H1 (cell line): Measurements from ENCODE around the gene PLEKHA5. TPM values are rescaled to one million over a fixed set of nuclear protein-coding genes. Genes with fewer than 3 reads are reported as not detected.

ENCODE experiments used
- CTCF ChIA-PET: fragments of 300-600 bp; sonication (Branson Sonifier 250); formaldehyde crosslinking; loops from one replicate; lab custom pipeline; 2021; ENCODE audit not compliant: partially characterized antibody; lab: Charles Lee
- POLR2A ChIA-PET: fragments of 300-600 bp; sonication (Branson Sonifier 250); formaldehyde crosslinking; loops from one replicate; lab custom pipeline; 2021; ENCODE audit warnings: inconsistent platforms; ENCODE audit not compliant: partially characterized antibody; lab: Charles Lee
- DNase-seq, 2 experiments: peaks; one replicate each; pipeline versions ENCODE4 v3.0.0 to v3.0.0-alpha.2; 2010 to 2022; ENCODE audit warnings: low spot score in 2 of 2, low read depth in 1 of 2, mixed read lengths in 1 of 2
- FAIRE-seq: peaks from 2 replicates; lab custom pipeline; 2011; peaks lifted over from hg19 to GRCh38; lab: Jason Lieb, UNC
- H2AFZ ChIP-seq: 2 replicates; pipeline ENCODE4 v1.8.1; 2012; ENCODE audit warnings: low read length, inconsistent platforms
- H2AK5ac ChIP-seq: 2 replicates; pipeline ENCODE4 v1.6.1; 2013; ENCODE audit warnings: low read depth, low read length
- H2BK120ac ChIP-seq: replicated peaks from 2 replicates; pipeline ENCODE3; 2013; ENCODE audit warnings: low read depth, low read length, inconsistent platforms
- H2BK12ac ChIP-seq: 2 replicates; pipeline ENCODE4 v1.6.1; 2013; ENCODE audit warnings: low read depth, low read length
- H2BK15ac ChIP-seq: 2 replicates; pipeline ENCODE4 v1.6.1; 2013; ENCODE audit warnings: low read length
- H2BK20ac ChIP-seq: 2 replicates; pipeline ENCODE4 v1.6.1; 2013; ENCODE audit warnings: low read length
- H2BK5ac ChIP-seq: 2 replicates; pipeline ENCODE4 v1.6.1; 2013; ENCODE audit warnings: low read depth, low read length
- H3K14ac ChIP-seq: 2 replicates; pipeline ENCODE4 v1.6.1; 2013; ENCODE audit warnings: inconsistent platforms; ENCODE audit not compliant: insufficient read length
- H3K18ac ChIP-seq: 2 replicates; pipeline ENCODE4 v1.6.1; 2013; ENCODE audit warnings: low read length; ENCODE audit errors: extremely low read depth
- H3K23ac ChIP-seq: 2 replicates; pipeline ENCODE4 v1.6.1; 2013; ENCODE audit warnings: inconsistent platforms; ENCODE audit not compliant: insufficient read length
- H3K23me2 ChIP-seq: 2 replicates; pipeline ENCODE4 v1.6.1; 2013; ENCODE audit warnings: low read depth, low read length
- H3K27ac ChIP-seq: 2 replicates; pipeline ENCODE4 v1.6.1; 2011; ENCODE audit warnings: low read depth, low read length, inconsistent platforms
- H3K27me3 ChIP-seq, 4 experiments: replicated peaks in 1 of 4; 1 replicate in 1 of 4; 2 replicates in 3 of 4; pipeline versions ENCODE4 v1.6.1 to v1.8.1; 2011 to 2013; ENCODE audit warnings: low read length in 3 of 4, mild to moderate bottlenecking in 3 of 4, inconsistent platforms in 2 of 4, mixed read lengths in 2 of 4, moderate library complexity in 1 of 4; ENCODE audit not compliant: control insufficient read depth in 3 of 4, insufficient read depth in 3 of 4; ENCODE audit errors: extremely low read depth in 1 of 4
- H3K36me3 ChIP-seq, 4 experiments: 2 replicates each; pipeline versions ENCODE4 v1.6.1 to v1.8.1; 2011 to 2013; ENCODE audit warnings: mild to moderate bottlenecking in 4 of 4, low read length in 3 of 4, moderate library complexity in 2 of 4, control low read depth in 1 of 4, inconsistent platforms in 1 of 4; ENCODE audit not compliant: insufficient read depth in 4 of 4, control insufficient read depth in 2 of 4
- H3K4ac ChIP-seq: replicated peaks from 2 replicates; pipeline ENCODE3; 2013; ENCODE audit warnings: low read length, low read depth, mixed read lengths, inconsistent platforms; ENCODE audit not compliant: insufficient read length
- H3K4me1 ChIP-seq, 4 experiments: replicated peaks in 1 of 4; 1 replicate in 1 of 4; 2 replicates in 3 of 4; pipeline versions ENCODE4 v1.6.1 to v1.8.1; 2011 to 2013; ENCODE audit warnings: low read length in 3 of 4, inconsistent platforms in 2 of 4, mixed read lengths in 1 of 4; ENCODE audit not compliant: insufficient read depth in 4 of 4, control insufficient read depth in 3 of 4
- H3K4me2 ChIP-seq, 2 experiments: 2 replicates each; pipeline versions ENCODE4 v1.6.1 to v1.8.1; 2011 to 2013; ENCODE audit warnings: low read depth in 2 of 2, low read length in 2 of 2, control low read depth in 1 of 2, inconsistent platforms in 1 of 2, mild to moderate bottlenecking in 1 of 2; ENCODE audit not compliant: insufficient read depth in 1 of 2
- H3K4me3 ChIP-seq, 4 experiments: fragments of 200-600, 300-600 bp in 1 of 4; sonication (generic), shearing (Covaris generic), sonication (Bioruptor Twin) in 1 of 4; 2 replicates each; pipeline versions ENCODE4 v1.5.1 to v1.8.1; 2011 to 2016; ENCODE audit warnings: low read length in 4 of 4, low read depth in 3 of 4, control low read depth in 2 of 4, inconsistent platforms in 2 of 4, mild to moderate bottlenecking in 2 of 4, mixed read lengths in 1 of 4, moderate library complexity in 1 of 4; ENCODE audit not compliant: insufficient read depth in 2 of 4; ENCODE audit errors: extremely low read depth in 1 of 4
- H3K56ac ChIP-seq: replicated peaks from 2 replicates; pipeline ENCODE3; 2013; ENCODE audit warnings: low read depth, mild to moderate bottlenecking, mixed read lengths, low read length, inconsistent platforms; ENCODE audit not compliant: insufficient read length
- H3K79me1 ChIP-seq: 2 replicates; pipeline ENCODE4 v1.6.1; 2013; ENCODE audit warnings: low read depth, low read length, control low read depth
- H3K79me2 ChIP-seq, 2 experiments: 2 replicates each; pipeline versions ENCODE4 v1.6.1 to v1.8.1; 2012 to 2013; ENCODE audit warnings: low read length in 2 of 2, mild to moderate bottlenecking in 2 of 2, inconsistent platforms in 1 of 2; ENCODE audit not compliant: insufficient read depth in 2 of 2, control insufficient read depth in 1 of 2
- H3K9ac ChIP-seq, 4 experiments: replicated peaks in 1 of 4; 1 replicate in 1 of 4; 2 replicates in 3 of 4; pipeline versions ENCODE4 v1.6.1 to v1.8.1; 2011 to 2013; ENCODE audit warnings: low read depth in 3 of 4, low read length in 3 of 4, control low read depth in 2 of 4, mild to moderate bottlenecking in 2 of 4, moderate library complexity in 2 of 4, inconsistent platforms in 1 of 4; ENCODE audit errors: extremely low read depth in 1 of 4
- H3K9me3 ChIP-seq, 2 experiments: 2 replicates each; pipeline versions ENCODE4 v1.6.1 to v1.8.1; 2012 to 2013; ENCODE audit warnings: mild to moderate bottlenecking in 2 of 2, moderate library complexity in 2 of 2, control low read depth in 1 of 2, inconsistent platforms in 1 of 2, low read depth in 1 of 2, low read length in 1 of 2, mixed read lengths in 1 of 2; ENCODE audit not compliant: insufficient read depth in 2 of 2
- H4K20me1 ChIP-seq, 2 experiments: replicated peaks in 1 of 2; 2 replicates each; pipeline versions ENCODE3 to v1.8.1; 2011 to 2013; ENCODE audit warnings: inconsistent platforms in 2 of 2, low read length in 2 of 2, mild to moderate bottlenecking in 1 of 2; ENCODE audit not compliant: insufficient read depth in 2 of 2, control insufficient read depth in 1 of 2
- H4K5ac ChIP-seq: 2 replicates; pipeline ENCODE4 v1.6.1; 2013; ENCODE audit warnings: low read length, low read depth, mixed read lengths, inconsistent platforms; ENCODE audit not compliant: insufficient read length
- H4K8ac ChIP-seq: 2 replicates; pipeline ENCODE4 v1.8.0; 2013; ENCODE audit warnings: mild to moderate bottlenecking, moderate library complexity, low read length, inconsistent platforms; ENCODE audit not compliant: insufficient read depth; ENCODE audit errors: extremely low read depth
- H4K91ac ChIP-seq: replicated peaks from 2 replicates; pipeline ENCODE3; 2013; ENCODE audit warnings: low read length, mixed read lengths, inconsistent platforms; ENCODE audit not compliant: insufficient read length
- BCL11A ChIP-seq, 2 experiments: IDR thresholded peaks; one replicate each; pipeline ENCODE4 v1.6.1; 2011; ENCODE audit warnings: low read depth in 2 of 2, low read length in 2 of 2, mild to moderate bottlenecking in 2 of 2
- BRCA1 ChIP-seq: IDR thresholded peaks from 2 replicates; pipeline ENCODE4 v1.6.1; 2012; ENCODE audit warnings: low read depth, low read length, improper control_type of control experiment
- CHD2 ChIP-seq: IDR thresholded peaks from 2 replicates; pipeline ENCODE4 v1.6.1; 2012; ENCODE audit warnings: low read length, improper control_type of control experiment
- EGR1 ChIP-seq: IDR thresholded peaks from 2 replicates; pipeline ENCODE4 v1.6.1; 2011; ENCODE audit warnings: low read depth, low read length, borderline replicate concordance
- JUND ChIP-seq: IDR thresholded peaks from 2 replicates; pipeline ENCODE4 v1.6.1; 2011; ENCODE audit warnings: mild to moderate bottlenecking, improper control_type of control experiment, low read length
- PHF8 ChIP-seq: fragments of 200-600 bp; sonication (generic); conservative IDR thresholded peaks from 2 replicates; pipeline ENCODE4 v1.7.1; 2012; ENCODE audit warnings: low read depth, mild to moderate bottlenecking, inconsistent platforms, low read length, moderate library complexity
- POLR2AphosphoS5 ChIP-seq: IDR thresholded peaks from 2 replicates; pipeline ENCODE4 v1.6.1; 2011; ENCODE audit warnings: low read depth, low read length
- SRF ChIP-seq: IDR thresholded peaks from 2 replicates; pipeline ENCODE4 v1.6.1; 2011; ENCODE audit warnings: mild to moderate bottlenecking, low read depth, low read length, moderate library complexity
- TCF12 ChIP-seq: IDR thresholded peaks from 2 replicates; pipeline ENCODE4 v1.6.1; 2011; ENCODE audit warnings: low read depth, mild to moderate bottlenecking, low read length
- WGBS, 2 experiments: shearing (Covaris generic) in 1 of 2; methylation state at CpG; one replicate each; pipeline versions ENCODE4 v1.1.6 to v1.1.7; 2013 to 2015; ENCODE audit warnings: low lambda C conversion rate in 2 of 2, mixed read lengths in 2 of 2, inconsistent platforms in 1 of 2, low coverage in 1 of 2, missing lambda C conversion rate in 1 of 2; ENCODE audit not compliant: insufficient replicate concordance in 2 of 2, insufficient coverage in 1 of 2, insufficient read length in 1 of 2; ENCODE audit errors: extremely low coverage in 1 of 2, missing lambda C conversion rate in 1 of 2; 5-methylcytosine and 5-hydroxymethylcytosine counted together
- polyA plus RNA-seq, 7 experiments: library from polyadenylated mRNA; depleted of rRNA in 3 of 7; stranded (reverse) in 5 of 7; unstranded in 2 of 7; fragments of >200 nt in 5 of 7; fragments of 200-250 nt in 2 of 7; gene quantifications; 1 replicate in 5 of 7; 2 replicates in 1 of 7; 4 replicates in 1 of 7; pipeline versions ENCODE4 v1.2.1 to v1.2.3, GENCODE V29; 2011 to 2013; ENCODE audit warnings: missing spikeins in 2 of 7, mixed read lengths in 2 of 7
- total RNA-seq: library from RNA; stranded (reverse); fragmentation: NEBNext Ultra II Directional; extraction: Animal tissue kit (Norgen Biotek cat#: 25700); gene quantifications from 2 replicates; pipeline ENCODE4 v1.2.1, GENCODE V29; 2021

The PLEKHA5 gene
- total and polyA plus RNA-seq, 2 of the 8 experiments (the other 6 are each of a cell fraction or from before 2014, with no cell fraction given), result 17.2 to 66.1 TPM

DNA sequence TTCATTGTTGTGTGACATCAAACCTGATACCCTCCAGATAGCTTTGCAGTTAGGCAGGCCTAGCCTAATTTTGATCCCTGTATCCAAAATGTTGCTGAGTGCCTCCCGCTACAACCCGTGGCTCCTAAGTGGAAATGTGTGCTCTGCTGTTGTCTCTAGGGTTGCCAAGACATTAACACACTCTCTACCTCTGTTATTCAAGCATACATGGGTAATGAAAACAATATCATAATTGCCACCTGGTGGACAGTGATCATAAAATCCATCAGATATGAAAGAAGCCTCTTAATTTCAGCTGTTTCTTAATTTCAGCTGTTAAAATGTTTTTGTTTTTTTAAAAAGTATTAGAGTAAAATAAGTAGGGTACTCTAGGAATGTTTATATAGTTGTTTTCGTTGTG is 93.5 kb downstream of the PLEKHA5 start:
- WGBS, 2 experiments, result 91% methylated on average over 3 of the region's 3 CpGs; no CpG with 5 or more reads in 1 of the 2 experiments
- H3K4me3 ChIP-seq, result no peak overlapping the region
- no peak overlapping the region for H4K91ac ChIP-seq
- no peak overlapping the region for H3K18ac ChIP-seq
- no peak overlapping the region for H4K8ac ChIP-seq
- H4K5ac ChIP-seq, result no peak overlapping the region
- H2BK15ac ChIP-seq, result no peak overlapping the region
- peaks cover 0 to 6% of the 10 kb centered on the region in 2 experiments for H4K20me1 ChIP-seq
- POLR2A ChIA-PET, result interaction anchor here (1.2 kb wide), 1 partner anchor 92 kb away, joined by 3 read pairs; no protein-coding TSS in a partner anchor
- H3K79me1 ChIP-seq, result no peaks in the 10 kb centered on the region; the same call in none of the 2 replicates
- no peak overlapping the region for H3K27ac ChIP-seq
- H3K23ac ChIP-seq, result no peak overlapping the region
- peaks cover 0 to 95% of the 10 kb centered on the region in 2 experiments; a peak in 2 of 4 replicates for H3K79me2 ChIP-seq
- H2BK20ac ChIP-seq, result no peak overlapping the region
- H3K36me3 ChIP-seq, result no peaks in the 10 kb centered on the region
- DNase-seq, result no peak
- H3K4me2 ChIP-seq, result no peak overlapping the region
- CTCF ChIA-PET, result interaction anchor here (0.6 to 2.9 kb wide), 6 partner anchors 9 to 420 kb away, joined by 3 to 11 read pairs (median 4); no protein-coding TSS in a partner anchor
- H3K9ac ChIP-seq, result no peak overlapping the region
- no peaks in the 10 kb centered on the region for H3K27me3 ChIP-seq
- no peak overlapping the region for H2BK5ac ChIP-seq
- peaks cover 0 to 4% (median 3%) of the 10 kb centered on the region in 4 experiments; a peak in 5 of 7 replicates for H3K4me1 ChIP-seq
- H2BK120ac ChIP-seq, result no peak overlapping the region
- FAIRE-seq, result no peak
- no peak overlapping the region for H2AFZ ChIP-seq
- H3K56ac ChIP-seq, result no peak overlapping the region
- H3K9me3 ChIP-seq, result no peaks in the 10 kb centered on the region
- no peaks in the 10 kb centered on the region for H3K23me2 ChIP-seq
- no peak overlapping the region for H2AK5ac ChIP-seq
- H3K14ac ChIP-seq, result no peak overlapping the region
- no peak overlapping the region for H3K4ac ChIP-seq
- H2BK12ac ChIP-seq, result no peak overlapping the region
- no peak for TF ChIP-seq BCL11A (IDR thresholded peaks at IDR 0.05; ENCODE audit: low read depth in 2 of 2, low read length in 2 of 2)
- no peak for TF ChIP-seq CHD2
- TF ChIP-seq POLR2AphosphoS5, result no peak
- no peak for TF ChIP-seq TCF12
- no peak for TF ChIP-seq SRF
- TF ChIP-seq EGR1, result no peak
- no peak for TF ChIP-seq BRCA1
- no peak for TF ChIP-seq PHF8
- TF ChIP-seq JUND, result no peak
